Measurements from ENCODE around the gene OR2S2.

- TF ChIP-seq ASH2L (IDR thresholded peaks at IDR 0.05; ENCODE audit: low read length) (no peak), CTCF (IDR thresholded peaks at IDR 0.05; ENCODE audit: control extremely low read depth in 1 of 3, insufficient read depth in 1 of 3, low read depth in 1 of 3, low read length in 3 of 3) (no peak), CBX8 (IDR thresholded peaks at IDR 0.05; ENCODE audit: borderline replicate concordance, low read depth, low read length) (no peak), EP300 (IDR thresholded peaks at IDR 0.05; ENCODE audit: borderline replicate concordance in 1 of 2, low read depth in 2 of 2, low read length in 2 of 2) (no peak), JUN (IDR thresholded peaks at IDR 0.05; ENCODE audit: low read depth, low read length) (no peak), JUND (IDR thresholded peaks at IDR 0.05; ENCODE audit: low read length) (no peak)
These were observed 13.1 kb downstream of the OR2S2 start for GRCh38 chr9:35944841-35945240.

All from H1 (cell line).